Measurements from ENCODE around the gene DERL3. TPM values are rescaled to one million over a fixed set of nuclear protein-coding genes. Genes with fewer than 3 reads are reported as not detected.

The DERL3 gene
- total and polyA plus RNA-seq, 2 of the 13 experiments (the other 11 are each of a cell fraction or from before 2014, with no cell fraction given): not detected

DNA sequence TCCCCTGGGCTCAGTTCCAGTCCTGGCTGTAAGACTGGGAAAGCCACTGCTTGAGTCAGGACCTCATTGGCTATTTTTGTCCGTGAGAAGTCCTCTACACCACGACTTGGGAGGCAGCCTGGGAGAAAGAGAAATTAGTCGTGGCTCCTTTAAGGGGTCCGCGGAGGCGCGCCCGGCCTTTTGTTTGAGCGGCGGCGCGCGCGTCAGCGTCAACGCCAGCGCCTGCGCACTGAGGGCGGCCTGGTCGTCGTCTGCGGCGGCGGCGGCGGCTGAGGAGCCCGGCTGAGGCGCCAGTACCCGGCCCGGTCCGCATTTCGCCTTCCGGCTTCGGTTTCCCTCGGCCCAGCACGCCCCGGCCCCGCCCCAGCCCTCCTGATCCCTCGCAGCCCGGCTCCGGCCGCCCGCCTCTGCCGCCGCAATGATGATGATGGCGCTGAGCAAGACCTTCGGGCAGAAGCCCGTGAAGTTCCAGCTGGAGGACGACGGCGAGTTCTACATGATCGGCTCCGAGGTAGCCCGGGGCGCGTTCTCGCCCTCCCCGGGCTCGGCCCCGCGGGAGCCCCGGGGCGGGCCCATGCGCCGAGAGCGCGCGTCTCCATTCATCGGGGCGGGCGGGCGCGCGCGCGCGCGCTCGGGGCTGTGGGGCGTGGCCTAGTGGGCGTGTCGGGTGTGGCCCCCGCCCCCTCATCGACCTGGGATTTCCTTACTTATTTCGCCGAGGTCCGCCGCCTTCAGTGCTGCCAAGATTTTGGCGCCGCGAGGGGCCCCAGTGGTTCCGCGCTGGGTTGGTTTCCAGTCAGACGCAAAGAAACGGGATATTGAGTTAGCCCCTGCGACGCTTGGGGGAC, 51.8 kb downstream of the DERL3 start, which contains the start of gene SMARCB1 (continued):
- TF ChIP-seq, protein P1, sequence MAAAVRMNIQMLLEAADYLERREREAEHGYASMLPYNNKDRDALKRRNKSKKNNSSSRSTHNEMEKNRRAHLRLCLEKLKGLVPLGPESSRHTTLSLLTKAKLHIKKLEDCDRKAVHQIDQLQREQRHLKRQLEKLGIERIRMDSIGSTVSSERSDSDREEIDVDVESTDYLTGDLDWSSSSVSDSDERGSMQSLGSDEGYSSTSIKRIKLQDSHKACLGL (CRISPR knock-in tag; IDR thresholded peaks at IDR 0.05): peak; percentile 80
- TF ChIP-seq SYNCRIP (IDR thresholded peaks at IDR 0.05; ENCODE audit: insufficient read depth, low read depth, low read length): no peak
- no peak for TF ChIP-seq MIXL1 (CRISPR knock-in tag; IDR thresholded peaks at IDR 0.05)
- no peak for TF ChIP-seq SMAD1 (CRISPR knock-in tag; IDR thresholded peaks at IDR 0.05; ENCODE audit: borderline replicate concordance, low read depth)
- TF ChIP-seq IRF1 (CRISPR knock-in tag; IDR thresholded peaks at IDR 0.05; ENCODE audit: low read depth): no peak
- no peak for TF ChIP-seq ZNF331 (CRISPR knock-in tag; IDR thresholded peaks at IDR 0.05)
- no peak for TF ChIP-seq ZFP1 (CRISPR knock-in tag; IDR thresholded peaks at IDR 0.05)
- TF ChIP-seq FOXA1 (IDR thresholded peaks at IDR 0.05): no peak
- no peak for TF ChIP-seq FOXA1 (CRISPR knock-in tag; IDR thresholded peaks at IDR 0.05)
- TF ChIP-seq, protein P2, sequence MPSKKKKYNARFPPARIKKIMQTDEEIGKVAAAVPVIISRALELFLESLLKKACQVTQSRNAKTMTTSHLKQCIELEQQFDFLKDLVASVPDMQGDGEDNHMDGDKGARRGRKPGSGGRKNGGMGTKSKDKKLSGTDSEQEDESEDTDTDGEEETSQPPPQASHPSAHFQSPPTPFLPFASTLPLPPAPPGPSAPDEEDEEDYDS (CRISPR knock-in tag; IDR thresholded peaks at IDR 0.05): peak; percentile 88
- TF ChIP-seq ATRX (CRISPR knock-in tag; IDR thresholded peaks at IDR 0.05; ENCODE audit: borderline replicate concordance): no peak
- TF ChIP-seq ARID4A (CRISPR knock-in tag; IDR thresholded peaks at IDR 0.05; ENCODE audit: borderline replicate concordance): peak; percentile 60; the same call in 1 of the 2 replicates
- TF ChIP-seq FOXK1 (CRISPR knock-in tag; IDR thresholded peaks at IDR 0.05; ENCODE audit: borderline replicate concordance, low read depth): no peak
- no peak for TF ChIP-seq MIER3 (CRISPR knock-in tag; IDR thresholded peaks at IDR 0.05; ENCODE audit: borderline replicate concordance)
- TF ChIP-seq KDM3A (CRISPR knock-in tag; IDR thresholded peaks at IDR 0.05; ENCODE audit: low read depth): peak; percentile 62; the same call in 1 of the 2 replicates
- TF ChIP-seq ZNF598 (CRISPR knock-in tag; IDR thresholded peaks at IDR 0.05; ENCODE audit: borderline replicate concordance): no peak
- no peak for TF ChIP-seq ZNF577 (CRISPR knock-in tag; IDR thresholded peaks at IDR 0.05; ENCODE audit: borderline replicate concordance, low read depth)
- TF ChIP-seq ZNF136 (CRISPR knock-in tag; IDR thresholded peaks at IDR 0.05; ENCODE audit: low read depth): no peak
- TF ChIP-seq, protein P3, sequence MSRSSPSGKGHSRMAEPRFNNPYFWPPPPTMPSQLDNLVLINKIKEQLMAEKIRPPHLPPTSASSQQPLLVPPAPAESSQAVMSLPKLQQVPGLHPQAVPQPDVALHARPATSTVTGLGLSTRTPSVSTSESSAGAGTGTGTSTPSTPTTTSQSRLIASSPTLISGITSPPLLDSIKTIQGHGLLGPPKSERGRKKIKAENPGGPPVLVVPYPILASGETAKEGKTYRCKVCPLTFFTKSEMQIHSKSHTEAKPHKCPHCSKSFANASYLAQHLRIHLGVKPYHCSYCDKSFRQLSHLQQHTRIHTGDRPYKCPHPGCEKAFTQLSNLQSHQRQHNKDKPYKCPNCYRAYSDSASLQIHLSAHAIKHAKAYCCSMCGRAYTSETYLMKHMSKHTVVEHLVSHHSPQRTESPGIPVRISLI (CRISPR knock-in tag; IDR thresholded peaks at IDR 0.05; ENCODE audit: borderline replicate concordance): no peak
- no peak for TF ChIP-seq HMG20A (CRISPR knock-in tag; IDR thresholded peaks at IDR 0.05; ENCODE audit: borderline replicate concordance)
- TF ChIP-seq ZKSCAN5 (CRISPR knock-in tag; IDR thresholded peaks at IDR 0.05): no peak
- TF ChIP-seq MAFF (IDR thresholded peaks at IDR 0.05; ENCODE audit: low read depth, low read length): no peak
- no peak for TF ChIP-seq PAWR (CRISPR knock-in tag; IDR thresholded peaks at IDR 0.05; ENCODE audit: borderline replicate concordance)
- no peak for TF ChIP-seq AHR (CRISPR knock-in tag; IDR thresholded peaks at IDR 0.05)
